ENCODE measurements around the gene PAQR4.
"Not testable (repeated sequence)": the region's sequence is repeated elsewhere in the genome, so short reads cannot be mapped to it uniquely, and the experiment has no call there.

The PAQR4 gene

DNA sequence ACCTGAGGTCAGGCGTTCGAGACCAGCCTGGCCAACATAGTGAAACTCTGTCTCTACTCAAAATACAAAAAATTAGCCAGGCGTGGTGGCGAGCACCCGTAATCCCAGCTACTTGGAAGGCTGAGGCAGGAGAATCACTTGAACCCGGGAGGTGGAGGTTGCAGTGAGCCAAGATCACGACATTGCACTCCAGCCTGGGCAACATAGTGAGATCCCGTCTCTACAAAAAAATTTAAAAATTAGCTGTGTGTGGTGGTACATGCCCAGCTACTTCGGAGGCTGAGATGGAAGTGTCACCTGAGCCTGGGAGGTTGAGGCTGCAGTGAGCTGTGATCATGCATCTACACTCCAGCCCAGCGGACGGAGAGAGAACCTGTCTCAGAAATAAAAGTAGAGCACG lies 25.4 kb upstream of the PAQR4 start:
- not testable (repeated sequence) for DNase-seq (ENCODE audit: low spot score)

DNA sequence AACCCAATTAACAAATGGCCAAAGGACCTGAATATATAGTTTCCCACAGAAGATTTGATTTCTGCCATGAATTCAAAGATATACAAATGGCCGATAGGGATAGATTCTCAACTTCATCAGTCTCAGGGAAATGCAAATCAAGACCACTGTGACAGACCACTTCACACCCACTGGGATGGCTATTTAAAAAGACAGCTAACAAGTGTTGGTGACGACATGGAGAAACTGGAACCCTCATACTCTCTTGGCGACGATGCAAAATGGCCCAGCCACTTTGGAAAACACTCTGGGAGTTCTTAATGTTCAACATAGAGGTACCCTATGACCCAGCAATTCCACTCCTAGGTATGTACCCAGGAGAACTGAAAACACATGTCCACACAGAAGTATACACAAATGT lies 22.5 kb upstream of the PAQR4 start:
- DNase-seq (ENCODE audit: low spot score): no peak

DNA sequence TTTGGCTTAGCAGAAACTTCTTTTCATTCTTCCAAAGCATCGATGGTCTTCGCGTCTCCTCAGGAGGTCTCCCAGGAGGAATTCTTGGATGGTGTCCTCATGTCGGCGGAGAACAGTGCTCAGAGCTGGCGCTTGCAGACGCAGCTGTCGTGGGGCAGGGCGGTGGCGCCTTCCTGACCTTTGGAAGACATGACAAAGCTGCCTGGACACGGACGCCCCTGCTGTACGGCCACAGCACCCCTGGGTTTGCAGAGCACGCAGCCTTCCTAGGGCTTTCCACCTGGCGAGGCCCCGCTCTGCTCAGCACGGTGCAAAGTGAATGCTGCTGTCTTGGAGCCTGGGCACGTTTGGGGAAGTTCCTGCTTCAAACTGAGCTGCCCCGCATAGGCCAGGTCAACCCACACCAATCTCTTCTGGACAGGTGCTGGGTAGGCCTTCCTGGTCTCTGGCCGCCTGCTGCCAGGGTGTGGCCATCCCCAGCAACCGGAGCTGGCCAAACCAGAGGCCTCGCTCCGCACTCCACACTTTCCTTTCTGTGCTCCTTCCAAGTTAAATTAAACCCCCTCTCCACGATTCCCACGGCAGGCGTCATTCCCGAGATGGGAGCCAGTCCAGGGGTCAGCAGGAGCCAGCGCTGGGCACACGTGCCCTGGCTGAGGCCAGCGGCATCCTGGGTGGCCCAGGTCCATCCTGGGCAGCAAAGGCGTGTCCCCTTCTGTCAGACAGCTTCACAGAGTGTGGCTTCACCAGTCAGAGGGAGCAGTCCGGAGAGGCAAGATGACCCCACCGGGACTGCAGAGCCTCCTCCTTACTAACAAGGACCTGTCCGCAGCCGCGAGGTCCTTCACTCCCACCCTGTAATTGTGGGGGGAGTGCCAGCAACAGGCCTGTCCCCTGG lies 20.1 kb upstream of the PAQR4 start:
- no peak for DNase-seq (ENCODE audit: low spot score)

DNA sequence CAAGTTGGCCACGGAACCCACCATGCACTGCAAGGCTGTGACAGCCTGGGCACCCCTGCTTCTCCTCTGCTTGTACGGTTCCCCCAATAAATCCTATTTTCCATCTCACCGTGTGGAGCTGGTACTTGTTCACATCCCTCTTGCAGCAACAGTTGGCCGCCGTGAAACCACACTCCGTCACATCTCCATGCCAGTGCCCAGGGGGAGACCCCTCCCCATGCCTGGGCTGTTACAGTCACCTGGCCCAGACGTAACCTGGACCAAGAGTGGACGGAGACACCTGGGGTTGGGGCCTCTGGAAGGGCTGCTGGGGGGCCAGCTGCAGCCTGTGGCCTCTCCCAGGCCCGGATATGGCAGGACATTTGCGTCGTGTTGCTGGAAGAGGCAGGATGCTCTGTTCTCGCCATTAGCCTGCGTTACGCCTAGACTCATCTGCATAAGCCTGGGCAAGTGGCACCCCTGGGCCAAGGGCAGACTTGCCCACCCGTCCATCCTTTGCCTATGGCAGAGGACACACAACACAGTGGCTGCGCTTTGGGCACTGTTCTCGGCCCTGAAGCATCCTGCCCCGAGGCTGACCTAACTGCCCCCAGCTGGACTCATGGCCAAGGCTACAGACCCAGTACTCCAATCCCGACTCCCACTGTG lies 19.3 kb upstream of the PAQR4 start:
- no peak for DNase-seq (ENCODE audit: low spot score)

DNA sequence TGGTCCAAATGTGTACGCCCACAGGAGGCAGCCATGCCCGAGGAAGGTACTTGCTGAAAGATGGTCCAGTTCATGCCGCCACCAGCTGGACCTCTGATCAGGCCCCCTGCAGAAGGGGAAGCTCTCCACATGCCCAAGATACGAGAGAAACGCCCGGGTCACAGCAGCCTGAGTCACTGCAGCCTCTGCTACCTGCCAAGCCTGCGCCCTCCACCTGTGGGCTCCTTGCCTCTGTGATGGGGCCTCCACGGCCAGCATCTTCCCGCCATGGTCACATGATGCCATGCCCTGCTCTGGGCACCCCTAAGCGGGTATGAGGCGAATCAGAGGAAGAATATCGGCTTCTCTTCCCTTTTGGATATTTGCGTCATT lies 18.8 kb upstream of the PAQR4 start:
- no peak for DNase-seq (ENCODE audit: low spot score)

DNA sequence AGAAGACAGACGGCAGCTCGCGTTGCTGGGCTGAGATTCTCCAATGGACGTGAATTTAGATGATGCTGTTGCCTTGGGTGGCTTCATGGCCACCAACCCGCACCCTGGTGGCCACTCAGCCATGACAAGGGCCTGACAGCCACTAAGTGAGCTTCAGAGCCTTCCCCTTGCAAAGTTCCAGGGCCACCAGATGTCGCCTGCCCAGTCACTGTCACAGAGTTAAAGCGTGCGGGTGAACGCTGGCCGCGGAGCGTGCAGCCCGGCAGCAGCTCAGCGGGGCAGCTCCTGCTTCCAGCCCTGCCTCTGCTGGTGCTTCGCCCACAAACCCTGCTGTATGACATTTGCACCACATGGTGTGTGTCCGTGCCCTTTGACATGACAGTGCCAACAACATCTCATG lies 18.4 kb upstream of the PAQR4 start:
- DNase-seq (ENCODE audit: low spot score): no peak

DNA sequence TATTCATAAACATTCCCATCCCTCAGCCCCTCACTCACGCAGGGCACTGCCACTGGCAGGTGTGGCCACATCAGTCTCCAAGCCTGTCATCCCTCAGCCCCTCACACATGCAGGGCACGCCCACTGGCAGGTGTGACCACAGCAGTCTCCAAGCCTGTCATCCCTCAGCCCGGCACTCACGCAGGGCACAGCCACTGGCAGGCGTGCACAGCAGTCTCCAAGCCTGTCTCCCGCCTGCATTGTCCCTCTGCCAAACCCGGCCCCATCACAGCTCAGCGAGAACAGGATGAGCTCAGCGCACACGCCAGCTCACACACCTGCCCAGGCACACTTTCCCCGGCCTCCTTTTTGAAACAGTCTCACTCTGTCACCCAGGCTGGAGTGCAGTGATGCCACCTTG lies 16.5 kb upstream of the PAQR4 start:
- no peak for DNase-seq (ENCODE audit: low spot score)

DNA sequence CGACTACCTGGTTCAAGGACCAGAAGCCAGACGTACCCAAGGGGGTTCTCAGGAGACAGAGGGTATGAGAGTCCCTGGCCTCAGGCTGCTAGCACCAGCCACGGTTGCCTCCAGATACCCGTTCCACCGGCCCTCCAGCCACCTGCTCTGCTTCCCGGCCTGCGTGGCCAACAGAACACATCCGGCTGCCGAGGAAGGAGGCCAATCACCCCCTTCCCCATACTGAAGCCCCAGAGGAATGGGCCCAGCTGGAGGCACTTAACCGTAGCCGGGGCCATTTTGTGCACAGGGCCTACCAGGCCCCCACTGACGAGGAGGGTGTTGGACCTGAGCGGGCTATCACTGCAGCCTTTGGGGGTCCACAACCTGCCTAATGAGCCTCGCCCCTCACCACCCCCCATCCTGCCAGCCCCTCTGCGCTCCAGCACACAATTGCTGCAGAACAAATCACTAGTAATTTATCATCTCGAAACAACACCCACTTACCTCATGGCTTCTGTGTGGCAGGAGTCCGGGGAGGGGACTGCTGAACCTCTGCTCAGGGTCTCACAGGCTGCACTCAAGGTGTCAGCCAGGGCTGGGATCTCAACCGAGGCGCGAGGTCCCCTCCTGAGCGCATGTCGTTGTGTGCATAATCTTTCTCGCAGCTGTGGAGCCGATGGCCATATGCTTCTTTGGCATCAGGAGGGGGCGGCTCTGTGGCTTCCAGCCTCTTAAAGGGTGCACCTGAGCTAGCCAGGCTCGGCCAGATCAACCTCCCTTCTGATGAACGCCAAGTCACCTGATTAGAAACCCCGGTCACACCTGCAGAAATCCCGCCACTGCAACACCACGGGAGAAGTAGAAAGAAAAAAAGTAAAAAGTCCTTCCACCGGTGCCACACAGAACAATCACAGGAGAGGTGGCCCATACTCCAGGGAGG lies 15.2 kb upstream of the PAQR4 start:
- no peak for DNase-seq (ENCODE audit: low spot score)

DNA sequence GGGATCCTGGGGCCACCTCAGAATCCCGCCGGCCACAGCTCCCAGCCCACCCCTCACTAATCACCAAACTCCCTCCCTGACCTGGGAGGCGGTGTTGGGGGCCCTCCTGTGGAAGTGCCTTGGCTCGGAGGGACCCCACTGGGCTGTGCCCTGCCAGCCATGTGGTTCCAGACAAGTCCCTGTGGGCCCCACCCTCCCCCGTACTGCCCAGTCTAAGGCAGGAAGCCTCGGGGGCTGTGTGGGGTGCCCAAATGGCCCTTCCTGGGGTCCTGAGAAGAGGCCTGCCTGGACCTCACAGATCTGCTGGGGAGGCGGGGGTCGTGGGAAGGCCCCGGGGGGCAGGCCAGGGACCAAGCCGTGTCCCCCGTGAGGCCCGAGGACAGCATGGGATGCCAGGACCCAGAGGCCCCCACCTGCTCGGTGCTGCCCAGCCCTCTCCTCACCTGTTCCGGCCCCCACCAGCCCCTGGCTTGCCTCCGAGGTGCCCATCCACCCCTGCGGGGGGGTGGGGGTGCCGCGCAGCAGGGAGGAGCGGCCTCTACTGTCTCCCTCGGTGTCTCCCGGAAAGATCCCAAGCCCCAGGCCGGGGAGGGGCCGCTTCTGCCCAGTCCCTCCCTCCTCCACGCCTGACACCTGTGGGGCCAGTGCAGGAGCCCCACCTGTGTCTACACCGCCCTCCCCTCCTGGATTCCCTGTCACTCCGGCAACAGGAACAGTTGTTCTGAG lies 14.3 kb upstream of the PAQR4 start:
- DNase-seq (ENCODE audit: low spot score): no peak

DNA sequence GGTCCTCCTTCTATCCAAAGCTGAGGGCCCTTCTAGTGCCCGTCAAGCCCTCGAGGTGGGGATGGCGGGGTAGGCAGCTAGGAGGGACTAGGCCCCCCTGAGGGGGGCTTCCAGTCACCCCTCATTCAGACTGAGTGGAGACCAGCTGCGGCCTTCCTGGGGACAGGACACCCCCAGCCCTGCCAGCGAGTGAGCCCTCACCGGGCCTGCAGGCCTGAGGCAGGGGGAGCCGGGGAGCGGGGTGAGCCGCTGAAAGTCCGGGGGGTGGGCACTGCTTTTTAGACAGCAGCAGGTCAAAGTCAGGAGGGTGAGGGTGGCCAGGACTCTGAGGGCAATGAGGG lies 13.7 kb upstream of the PAQR4 start:
- DNase-seq (ENCODE audit: low spot score): no peak

DNA sequence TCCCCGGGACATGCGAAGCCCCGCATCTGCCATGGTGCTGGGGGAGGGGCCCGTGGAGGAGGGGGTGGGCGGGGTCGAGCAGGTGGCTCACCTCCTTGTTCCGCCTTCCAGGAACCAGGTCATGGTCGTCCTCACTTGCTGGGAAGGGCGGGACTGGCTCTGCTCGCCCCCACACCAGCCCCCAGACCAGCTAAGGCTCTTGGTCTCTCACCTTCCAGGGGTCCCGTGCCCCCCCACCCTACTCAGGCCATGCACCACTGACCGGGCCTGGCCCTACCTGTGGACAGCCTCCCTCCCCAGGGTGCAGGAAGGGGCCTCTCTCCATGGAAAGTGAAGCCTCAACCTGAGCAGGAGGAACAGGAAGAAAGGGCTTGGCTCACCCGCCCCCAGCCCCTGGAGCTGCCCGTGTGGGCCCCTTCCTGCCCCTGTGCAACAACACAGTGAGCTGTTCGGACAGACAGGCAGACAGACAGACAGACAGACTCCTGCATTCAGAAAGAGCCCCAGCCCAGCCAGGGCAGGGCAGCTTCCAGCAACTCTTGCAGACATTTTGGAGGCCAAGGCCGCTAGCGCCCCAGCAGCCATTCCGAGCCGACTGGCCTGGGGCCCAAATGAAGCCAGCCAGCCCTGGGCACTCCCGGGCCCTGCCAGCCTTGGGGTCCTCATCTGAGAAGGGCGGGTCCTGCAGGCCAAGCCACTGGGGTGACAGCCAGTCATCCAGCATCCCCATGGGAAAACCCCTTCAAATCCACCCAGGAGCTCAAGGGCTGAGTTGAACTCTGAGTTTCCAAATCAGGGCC lies 13.2 kb upstream of the PAQR4 start:
- DNase-seq (ENCODE audit: low spot score): no peak

DNA sequence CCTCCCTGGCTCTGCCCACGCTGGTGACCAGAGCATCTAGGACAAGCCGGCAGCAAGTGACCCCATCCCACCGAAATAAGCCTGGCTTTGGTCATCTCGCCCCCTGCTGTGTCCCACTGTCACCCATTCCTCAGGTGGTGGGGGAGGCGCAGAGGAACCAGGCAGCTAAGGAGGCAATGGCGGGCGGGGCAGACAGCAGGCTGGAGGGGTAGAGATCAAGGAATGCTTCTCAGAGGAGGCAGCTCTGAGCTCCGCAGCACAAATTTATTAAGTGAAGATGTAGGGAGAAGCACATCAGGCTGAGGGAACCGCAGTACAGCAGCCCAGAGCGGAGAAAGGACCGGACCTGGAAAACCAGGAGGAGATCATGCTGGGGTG lies 12.6 kb upstream of the PAQR4 start:
- no peak for DNase-seq (ENCODE audit: low spot score)

DNA sequence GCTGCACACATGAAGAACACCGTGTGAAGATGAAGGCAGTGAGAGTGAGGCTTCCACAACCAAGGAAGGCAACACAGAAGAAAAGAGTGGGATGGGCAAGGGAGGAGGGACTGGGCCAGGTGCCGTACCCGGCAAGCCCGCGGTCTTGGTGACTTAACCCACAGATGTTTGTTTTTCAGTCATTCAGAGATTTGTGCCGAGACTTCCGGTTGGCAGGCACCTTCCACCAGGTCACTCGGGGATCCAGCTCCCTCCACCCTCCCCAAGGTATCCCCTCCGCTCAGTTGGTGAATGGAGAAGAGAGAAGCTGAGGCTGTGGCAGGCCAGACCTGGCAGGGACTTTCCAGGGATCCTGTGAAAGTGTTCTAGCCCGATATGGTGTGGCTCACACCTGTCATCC lies 9.9 kb upstream of the PAQR4 start:
- DNase-seq (ENCODE audit: low spot score): no peak

DNA sequence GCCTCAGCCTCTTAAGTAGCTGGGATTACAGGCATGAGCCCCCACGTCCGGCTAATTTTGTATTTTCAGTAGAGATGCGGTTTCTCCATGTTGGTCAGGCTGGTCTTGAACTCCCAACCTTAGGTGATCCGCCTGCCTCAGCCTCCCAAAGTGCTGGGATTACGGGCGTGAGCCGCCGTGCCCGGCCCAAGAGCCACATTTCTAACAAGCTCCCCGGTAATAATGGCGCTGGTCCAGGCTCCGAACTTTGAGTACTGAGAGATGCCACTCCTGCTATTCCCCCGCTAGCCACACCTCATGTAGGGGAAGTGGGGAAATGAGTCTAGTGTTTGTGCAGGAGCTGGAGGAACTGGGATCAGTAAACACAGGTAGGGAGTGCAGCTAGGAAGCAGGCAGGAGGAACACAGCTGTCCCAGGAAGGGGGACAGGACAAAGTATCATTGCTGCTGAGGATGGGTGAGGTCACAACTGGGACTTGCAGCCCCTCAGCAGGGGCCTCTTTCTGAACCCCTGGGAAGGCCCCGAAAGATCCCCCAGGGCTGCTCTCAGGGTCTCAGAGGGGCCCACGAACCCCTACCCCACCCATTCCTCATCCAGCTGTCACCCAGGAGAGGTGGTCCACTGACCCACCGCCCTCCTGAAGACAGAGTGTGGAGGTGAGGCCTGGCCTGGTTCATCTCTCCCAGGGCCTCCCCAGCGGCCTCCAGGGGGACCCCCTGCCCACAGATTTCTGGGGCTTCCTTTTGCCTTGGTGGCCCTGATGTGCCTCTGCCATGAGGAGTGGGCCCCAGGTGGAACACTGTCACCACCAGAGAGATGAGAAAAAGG lies 8.8 kb upstream of the PAQR4 start:
- no peak for DNase-seq (ENCODE audit: low spot score)

DNA sequence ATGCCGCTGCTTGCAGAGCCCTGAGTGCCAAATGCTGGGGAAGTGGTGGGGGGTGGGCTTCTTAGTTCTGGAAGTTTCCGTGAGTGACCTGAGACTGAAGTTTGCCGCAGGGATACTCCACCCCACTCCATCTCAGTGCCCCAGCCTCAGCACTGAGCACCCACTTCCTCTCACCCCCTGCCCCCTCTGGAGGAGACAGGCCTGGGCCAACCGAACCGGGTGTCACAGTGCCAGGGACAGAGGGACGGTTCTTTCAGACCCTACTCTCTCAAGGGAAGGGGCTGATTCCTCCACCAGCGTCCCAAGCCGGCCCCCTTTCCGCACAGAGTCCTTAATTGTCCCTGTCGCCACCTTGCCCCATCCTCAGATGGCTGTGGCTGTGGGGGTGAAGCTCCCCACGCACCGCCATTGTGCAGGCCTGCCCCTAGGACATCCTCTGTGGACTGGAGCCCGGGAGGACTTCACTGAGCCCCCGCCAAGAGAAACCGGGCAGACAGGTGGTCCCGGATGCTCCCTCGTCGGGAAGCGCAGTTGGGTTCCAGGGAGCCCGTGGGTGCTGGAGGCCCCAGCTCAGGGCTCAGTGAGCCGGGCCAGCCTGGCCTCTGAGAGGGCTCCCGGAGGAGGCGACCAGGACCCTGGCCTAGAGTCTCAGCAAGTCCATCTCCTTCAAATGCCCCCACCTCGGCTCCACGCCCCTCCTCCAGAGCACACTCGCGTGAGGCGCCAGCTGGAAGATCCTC lies 6.6 kb upstream of the PAQR4 start:
- no peak for DNase-seq (ENCODE audit: low spot score)

DNA sequence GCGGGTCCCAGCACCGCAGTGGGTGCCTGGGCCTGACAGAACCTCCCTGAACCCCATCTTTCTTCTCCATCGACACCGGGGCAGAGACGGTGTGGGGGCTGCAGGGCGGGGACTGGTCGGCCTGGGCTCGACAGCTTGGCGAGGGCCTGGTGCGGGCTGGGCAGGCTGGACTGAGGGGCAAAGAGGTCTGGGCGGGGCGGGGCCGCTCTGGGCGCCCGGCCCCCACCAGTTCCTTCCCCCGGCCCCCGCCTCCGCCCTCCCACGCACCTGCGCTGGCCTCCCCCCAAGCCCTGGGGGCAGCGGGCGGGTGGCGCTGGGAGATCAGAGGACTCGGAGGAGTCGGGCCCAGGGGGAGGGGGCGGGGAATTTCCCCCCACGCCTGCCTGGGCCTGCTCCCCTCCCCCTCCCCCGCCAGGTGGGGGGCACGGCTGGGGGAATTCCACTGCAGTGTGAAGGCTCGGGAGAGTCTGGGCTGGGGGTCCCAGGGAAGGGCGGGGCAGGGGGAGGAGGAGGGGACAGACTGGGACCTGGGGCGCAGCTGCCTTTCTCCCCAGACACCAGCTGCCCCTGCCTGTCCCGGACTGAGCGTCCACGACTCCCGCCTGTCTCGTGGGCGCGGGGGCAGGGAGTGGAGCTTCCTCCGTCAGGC lies 6.0 kb upstream of the PAQR4 start:
- no peak for DNase-seq (ENCODE audit: low spot score)

DNA sequence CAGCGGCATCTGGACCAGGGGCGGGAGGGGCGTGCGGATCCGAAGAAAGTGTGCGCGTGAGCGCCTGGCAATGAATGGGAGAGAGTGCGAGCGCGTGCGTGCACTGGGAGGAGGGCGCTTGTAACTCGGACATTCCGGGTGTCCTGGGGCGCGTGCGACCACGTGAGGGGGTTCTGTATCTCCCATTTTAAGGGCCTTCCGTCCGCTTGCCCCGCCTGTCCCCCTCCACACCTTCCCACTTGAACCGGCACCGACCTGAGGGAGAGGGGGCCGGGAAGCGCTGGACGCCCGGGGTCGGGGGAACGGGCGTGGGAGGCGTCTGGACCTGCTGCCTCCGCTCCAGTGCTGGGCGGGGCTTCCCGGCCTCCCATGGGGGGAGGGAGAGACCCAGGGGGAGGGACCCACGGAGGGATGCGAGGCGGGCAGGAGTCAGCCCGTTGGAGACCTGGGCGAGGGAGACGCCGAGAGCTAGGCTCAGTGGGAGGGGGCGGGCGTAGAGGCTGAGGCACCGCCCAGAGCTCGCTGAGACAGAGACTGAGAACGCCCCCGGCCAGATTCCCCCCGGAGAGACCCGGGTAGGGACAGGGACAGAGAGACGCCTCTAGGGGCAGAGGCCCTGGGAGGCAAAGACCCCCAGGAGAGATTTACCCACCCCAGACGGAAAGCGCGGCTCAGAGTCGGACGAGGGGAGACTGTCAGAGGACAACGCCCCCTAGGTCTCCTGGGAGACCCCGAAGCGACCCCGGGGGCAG lies 5.2 kb upstream of the PAQR4 start, which contains the start of gene KREMEN2:
TSS of gene KREMEN2 (plus strand) at position 553 of the 752 bp plus-strand sequence. CDS start 246 bp downstream, outside the sequence.
- peak; percentile 85 for DNase-seq (ENCODE audit: low spot score)

Measured in RKO (cell line).